Activated CD8-positive, alpha-beta T cell treated with anti-CD3 and anti-CD28 coated beads for 36 hours (primary cell): Measurements from ENCODE around the gene CD1C. TPM values are rescaled to one million over a fixed set of nuclear protein-coding genes. Genes with fewer than 3 reads are reported as not detected.

Experiments
- ATAC-seq: fragments of 200-7000 bp; cut with Tn5 transposase; one replicate; pipeline ENCODE4 v1.10.0; 2021; ENCODE audit warnings: mild to moderate bottlenecking, moderate library complexity
- CTCF ChIA-PET: fragments of 350-600 bp; sonication (Branson Sonifier 250); formaldehyde crosslinking; loops from one replicate; lab custom pipeline; 2021; ENCODE audit warnings: antibody characterized with exemption; lab: Charles Lee
- POLR2A ChIA-PET: fragments of 350-600 bp; sonication (Branson Sonifier 250); formaldehyde crosslinking; loops from one replicate; lab custom pipeline; 2021; ENCODE audit warnings: antibody characterized with exemption; lab: Charles Lee
- DNase-seq: peaks from one replicate; pipeline ENCODE4 v3.0.0-alpha.2; 2020
- H3K27ac Mint-ChIP-seq: one replicate; pipeline ENCODE4 v1.8.0; 2021; ENCODE audit warnings: mild to moderate bottlenecking, mixed read lengths
- H3K27me3 Mint-ChIP-seq: one replicate; pipeline ENCODE4 v1.8.0; 2021; ENCODE audit warnings: mixed read lengths
- H3K36me3 Mint-ChIP-seq: one replicate; pipeline ENCODE4 v1.8.0; 2021; ENCODE audit warnings: low read depth, mixed read lengths
- H3K4me1 Mint-ChIP-seq: one replicate; pipeline ENCODE4 v1.8.0; 2021; ENCODE audit warnings: low read depth, mixed read lengths
- H3K4me3 Mint-ChIP-seq: one replicate; pipeline ENCODE4 v1.8.0; 2021; ENCODE audit warnings: mild to moderate bottlenecking, moderate library complexity, mixed read lengths
- H3K9me3 Mint-ChIP-seq: one replicate; pipeline ENCODE4 v1.8.0; 2021; ENCODE audit warnings: mixed read lengths
- intact Hi-C: fragments of 100-400 bp; cut with micrococcal nuclease; formaldehyde crosslinking; loops from one replicate; pipeline ENCODE4 v1.10.0; 2022
- total RNA-seq, 2 experiments: library from RNA; stranded (reverse); gene quantifications; one replicate each; pipeline ENCODE4 v1.2.3, GENCODE V29; 2021
- TF ChIP-seq, protein P1 (sequence below): fragments of 200-600 bp; IDR thresholded peaks from one replicate; pipeline ENCODE4 v1.8.0; 2022; ENCODE audit warnings: antibody characterized with exemption, mild to moderate bottlenecking

The CD1C gene
- total RNA-seq, 2 experiments from 2014 or later = 0.25 to 0.65 TPM

DNA sequence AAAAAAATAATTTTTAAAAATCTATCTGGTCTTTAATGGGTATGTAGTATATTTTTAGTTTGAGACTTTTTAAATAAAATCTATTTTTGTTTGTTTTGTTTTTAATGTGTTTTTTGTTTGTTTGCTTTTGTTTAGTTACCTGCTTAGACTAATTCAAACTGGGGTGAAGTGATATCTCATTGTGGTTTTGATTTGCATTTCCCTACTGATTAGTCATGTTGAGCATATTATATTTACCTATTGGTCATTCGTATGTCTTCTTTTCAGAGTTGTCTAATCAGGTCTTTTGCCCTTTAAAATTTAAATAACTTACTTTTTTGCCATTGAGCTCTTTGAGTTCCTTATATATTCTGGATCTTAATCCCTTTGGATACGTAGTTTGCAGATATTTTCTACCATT is 21.3 kb downstream of the CD1C start:
- intact Hi-C loops = no loop called here
- CTCF ChIA-PET = interaction anchor here (1.0 kb wide), 1 partner anchor 19 kb away, joined by 3 read pairs; no protein-coding TSS in a partner anchor

DNA sequence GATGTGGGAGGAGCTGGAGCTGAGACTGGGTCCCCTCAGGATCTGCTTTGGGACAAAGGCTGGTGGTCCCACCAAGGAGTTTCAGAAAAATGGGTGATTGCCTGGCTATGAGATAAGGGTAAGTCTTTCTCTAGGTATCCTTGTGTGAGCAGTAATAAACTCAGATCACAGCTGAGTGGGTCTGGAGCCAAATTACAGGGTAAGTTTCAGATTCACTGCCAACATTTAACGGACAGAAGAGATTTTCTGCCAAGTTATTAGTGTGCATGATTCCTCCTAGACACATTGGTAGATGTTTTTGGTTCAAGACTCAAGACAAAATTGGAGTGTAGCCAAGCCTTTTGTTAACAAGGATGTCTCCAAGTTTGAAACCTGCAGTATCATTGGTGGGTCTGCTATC is 34.1 kb downstream of the CD1C start:
- intact Hi-C loops = no loop called here
- CTCF ChIA-PET = interaction anchor here (0.6 kb wide), 1 partner anchor 119 kb away, joined by 3 read pairs; no protein-coding TSS in a partner anchor
- H3K4me3 Mint-ChIP-seq = no peak overlapping the region

More for the DNA sequence above, 21.3 kb downstream of the CD1C start:
- Mint-ChIP-seq H3K4me1 (no peaks in the 10 kb centered on the region), H3K9me3 (peaks cover 14% of the 10 kb centered on the region), H3K27me3 (no peaks in the 10 kb centered on the region), H3K36me3 (no peaks in the 10 kb centered on the region), H3K27ac (no peak overlapping the region), H3K4me3 (no peak overlapping the region)
- DNase-seq = no peak
- ATAC-seq = no peak
- TF ChIP-seq, protein P1, sequence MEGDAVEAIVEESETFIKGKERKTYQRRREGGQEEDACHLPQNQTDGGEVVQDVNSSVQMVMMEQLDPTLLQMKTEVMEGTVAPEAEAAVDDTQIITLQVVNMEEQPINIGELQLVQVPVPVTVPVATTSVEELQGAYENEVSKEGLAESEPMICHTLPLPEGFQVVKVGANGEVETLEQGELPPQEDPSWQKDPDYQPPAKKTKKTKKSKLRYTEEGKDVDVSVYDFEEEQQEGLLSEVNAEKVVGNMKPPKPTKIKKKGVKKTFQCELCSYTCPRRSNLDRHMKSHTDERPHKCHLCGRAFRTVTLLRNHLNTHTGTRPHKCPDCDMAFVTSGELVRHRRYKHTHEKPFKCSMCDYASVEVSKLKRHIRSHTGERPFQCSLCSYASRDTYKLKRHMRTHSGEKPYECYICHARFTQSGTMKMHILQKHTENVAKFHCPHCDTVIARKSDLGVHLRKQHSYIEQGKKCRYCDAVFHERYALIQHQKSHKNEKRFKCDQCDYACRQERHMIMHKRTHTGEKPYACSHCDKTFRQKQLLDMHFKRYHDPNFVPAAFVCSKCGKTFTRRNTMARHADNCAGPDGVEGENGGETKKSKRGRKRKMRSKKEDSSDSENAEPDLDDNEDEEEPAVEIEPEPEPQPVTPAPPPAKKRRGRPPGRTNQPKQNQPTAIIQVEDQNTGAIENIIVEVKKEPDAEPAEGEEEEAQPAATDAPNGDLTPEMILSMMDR = no peak
- POLR2A ChIA-PET = no interaction called here

GRCh38 chr1:158324395-158324794 is 34.7 kb downstream of the CD1C start:
- TF ChIP-seq, protein P1 = no peak
- Mint-ChIP-seq H3K9me3 (peaks cover 8% of the 10 kb centered on the region), H3K4me3 (no peak overlapping the region), H3K4me1 (no peaks in the 10 kb centered on the region), H3K27me3 (peaks cover 4% of the 10 kb centered on the region), H3K36me3 (no peaks in the 10 kb centered on the region), H3K27ac (no peak overlapping the region)
- ChIA-PET POLR2A (no interaction called here), CTCF (interaction anchor here (0.6 kb wide), 1 partner anchor 120 kb away, joined by 3 read pairs; no protein-coding TSS in a partner anchor)
- intact Hi-C loops = no loop called here
- ATAC-seq = no peak
- no peak for DNase-seq

More for the DNA sequence above, 34.1 kb downstream of the CD1C start:
- no peaks in the 10 kb centered on the region for H3K4me1 Mint-ChIP-seq
- POLR2A ChIA-PET = no interaction called here
- peaks cover 8% of the 10 kb centered on the region for H3K9me3 Mint-ChIP-seq
- H3K27me3 Mint-ChIP-seq = peaks cover 4% of the 10 kb centered on the region
- no peak overlapping the region for H3K27ac Mint-ChIP-seq
- TF ChIP-seq, protein P1 = no peak
- H3K36me3 Mint-ChIP-seq = no peaks in the 10 kb centered on the region
- DNase-seq = no peak
- ATAC-seq = no peak

- intact Hi-C loops = no loop called here
- TF ChIP-seq, protein P1 = no peak
- no peak overlapping the region for H3K27ac Mint-ChIP-seq
- no peaks in the 10 kb centered on the region for H3K4me1 Mint-ChIP-seq
- H3K9me3 Mint-ChIP-seq = peaks cover 8% of the 10 kb centered on the region
- ChIA-PET POLR2A (no interaction called here), CTCF (interaction anchor here (0.7 to 1.7 kb wide), 3 partner anchors 74 to 124 kb away, joined by 3 to 5 read pairs (median 4); no protein-coding TSS in a partner anchor)
- H3K4me3 Mint-ChIP-seq = no peak overlapping the region
- no peak for ATAC-seq
- no peaks in the 10 kb centered on the region for H3K27me3 Mint-ChIP-seq
- no peak for DNase-seq
- H3K36me3 Mint-ChIP-seq = no peaks in the 10 kb centered on the region
Measured at GRCh38 chr1:158327481-158327880, 37.8 kb downstream of the CD1C start.

GRCh38 chr1:158328426-158328825 is 38.7 kb downstream of the CD1C start:
- DNase-seq (no peak), ATAC-seq (no peak)
- TF ChIP-seq, protein P1 = no peak
- ChIA-PET CTCF (interaction anchor here (2.0 kb wide), 1 partner anchor 124 kb away, joined by 20 read pairs; no protein-coding TSS in a partner anchor), POLR2A (no interaction called here)
- Mint-ChIP-seq H3K36me3 (no peaks in the 10 kb centered on the region), H3K4me3 (no peak overlapping the region), H3K27me3 (peaks cover 2% of the 10 kb centered on the region), H3K27ac (no peak overlapping the region), H3K9me3 (peaks cover under 1% of the 10 kb centered on the region), H3K4me1 (peaks cover 2% of the 10 kb centered on the region)
- intact Hi-C loops = no loop called here
